ENCODE results near the gene SF1. TPM values are rescaled to one million over a fixed set of nuclear protein-coding genes. Genes with fewer than 3 reads are reported as not detected.

Gene SF1
- total RNA-seq, 1 donor from 2014 or later, result 687 TPM

- Mint-ChIP-seq H3K4me1 (peaks cover 25% of the 10 kb centered on the region), H3K4me3 (no peak overlapping the region), H3K27me3 (no peaks in the 10 kb centered on the region), H3K9me3 (no peaks in the 10 kb centered on the region), H3K27ac (peak overlapping the region; percentile 41), H3K36me3 (ENCODE audit: low read depth) (peaks cover 59% of the 10 kb centered on the region)
- DNase-seq (no peak), ATAC-seq (ENCODE audit: low read depth) (no peak)
- TF ChIP-seq CTCF (IDR thresholded peaks at IDR 0.05), result no peak
- ChIA-PET POLR2A (interaction anchor here (0.6 to 0.7 kb wide), 2 partner anchors 11 to 74 kb away, joined by 3 read pairs; no protein-coding TSS in a partner anchor), CTCF (no interaction called here)
- intact Hi-C loops (cut with micrococcal nuclease), result no loop called here
Measured at GRCh38 chr11:64728757-64729365, 49.5 kb downstream of the SF1 start.

GRCh38 chr11:64726867-64727530 is 51.3 kb downstream of the SF1 start:
- H3K9me3 Mint-ChIP-seq, result no peaks in the 10 kb centered on the region
- no peak for ATAC-seq (ENCODE audit: low read depth)
- DNase-seq, result no peak
- peaks cover 5% of the 10 kb centered on the region for H3K27me3 Mint-ChIP-seq
- no peak overlapping the region for H3K4me3 Mint-ChIP-seq
- peak overlapping the region; percentile 53 for H3K27ac Mint-ChIP-seq
- peaks cover 23% of the 10 kb centered on the region for H3K4me1 Mint-ChIP-seq
- POLR2A ChIA-PET, result interaction anchor here (0.6 to 1.2 kb wide), 4 partner anchors 13 to 1055 kb away, joined by 3 to 9 read pairs (median 4); no protein-coding TSS in a partner anchor
- intact Hi-C loops (cut with micrococcal nuclease), result no loop called here
- CTCF ChIA-PET, result interaction anchor here (1.4 kb wide), 1 partner anchor 38 kb away, joined by 3 read pairs; no protein-coding TSS in a partner anchor
- H3K36me3 Mint-ChIP-seq (ENCODE audit: low read depth), result peaks cover 47% of the 10 kb centered on the region
- TF ChIP-seq CTCF (IDR thresholded peaks at IDR 0.05), result no peak

- POLR2A ChIA-PET, result interaction anchor here (1.2 kb wide), 1 partner anchor 17 kb away, joined by 3 read pairs; no protein-coding TSS in a partner anchor
- CTCF ChIA-PET, result interaction anchor here (1.4 kb wide), 1 partner anchor 37 kb away, joined by 3 read pairs; no protein-coding TSS in a partner anchor
- intact Hi-C loops (cut with micrococcal nuclease), result no loop called here
- peaks cover 9% of the 10 kb centered on the region for H3K27me3 Mint-ChIP-seq
- no peaks in the 10 kb centered on the region for H3K9me3 Mint-ChIP-seq
- peaks cover 22% of the 10 kb centered on the region for H3K4me1 Mint-ChIP-seq
- ATAC-seq (ENCODE audit: low read depth), result no peak
- no peak overlapping the region for H3K4me3 Mint-ChIP-seq
- H3K27ac Mint-ChIP-seq, result no peak overlapping the region
- DNase-seq, result no peak
- H3K36me3 Mint-ChIP-seq (ENCODE audit: low read depth), result peaks cover 40% of the 10 kb centered on the region
- TF ChIP-seq CTCF (IDR thresholded peaks at IDR 0.05), result no peak
Measured at GRCh38 chr11:64726211-64726641, 52.1 kb downstream of the SF1 start.

GRCh38 chr11:64724863-64725532 is 53.3 kb downstream of the SF1 start:
- ATAC-seq (ENCODE audit: low read depth) (no peak), DNase-seq (no peak)
- CTCF ChIA-PET, result interaction anchor here (1.4 kb wide), 1 partner anchor 36 kb away, joined by 6 read pairs; no protein-coding TSS in a partner anchor
- intact Hi-C loops (cut with micrococcal nuclease), result no loop called here
- H3K27me3 Mint-ChIP-seq, result peaks cover 20% of the 10 kb centered on the region
- TF ChIP-seq CTCF (IDR thresholded peaks at IDR 0.05), result no peak
- H3K4me3 Mint-ChIP-seq, result no peak overlapping the region
- H3K9me3 Mint-ChIP-seq, result no peaks in the 10 kb centered on the region
- peaks cover 22% of the 10 kb centered on the region for H3K4me1 Mint-ChIP-seq
- H3K27ac Mint-ChIP-seq, result no peak overlapping the region
- peaks cover 30% of the 10 kb centered on the region for H3K36me3 Mint-ChIP-seq (ENCODE audit: low read depth)
- POLR2A ChIA-PET, result interaction anchor here (0.6 to 1.0 kb wide), 3 partner anchors 20 to 360 kb away, joined by 3 to 4 read pairs (median 4); no protein-coding TSS in a partner anchor

Data from activated B cell treated with CpG ODN at 0.5 μM for 24 hours (primary cell).